ENCODE results near the gene AIF1L.

DNA sequence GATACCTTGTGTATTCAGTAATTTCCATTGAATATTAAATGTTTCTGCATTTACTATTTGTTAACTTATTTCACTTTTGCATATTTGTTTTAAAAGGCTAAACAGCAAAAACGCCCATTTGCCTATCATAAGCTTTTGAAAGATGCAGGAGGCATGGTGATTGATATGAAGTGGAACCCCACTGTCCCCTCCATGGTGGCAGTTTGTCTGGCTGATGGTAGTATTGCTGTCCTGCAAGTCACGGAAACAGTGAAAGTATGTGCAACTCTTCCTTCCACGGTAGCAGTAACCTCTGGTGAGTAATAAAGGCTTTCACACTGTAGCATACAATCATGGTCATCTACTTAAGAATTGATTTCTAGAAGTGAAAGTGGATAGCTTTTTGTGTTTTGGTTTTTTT is 32.9 kb downstream of the AIF1L start:
- TF ChIP-seq EP300 (IDR thresholded peaks at IDR 0.05) (no peak), POLR2A (IDR thresholded peaks at IDR 0.05) (no peak)
- TF ChIP-seq, protein P1, sequence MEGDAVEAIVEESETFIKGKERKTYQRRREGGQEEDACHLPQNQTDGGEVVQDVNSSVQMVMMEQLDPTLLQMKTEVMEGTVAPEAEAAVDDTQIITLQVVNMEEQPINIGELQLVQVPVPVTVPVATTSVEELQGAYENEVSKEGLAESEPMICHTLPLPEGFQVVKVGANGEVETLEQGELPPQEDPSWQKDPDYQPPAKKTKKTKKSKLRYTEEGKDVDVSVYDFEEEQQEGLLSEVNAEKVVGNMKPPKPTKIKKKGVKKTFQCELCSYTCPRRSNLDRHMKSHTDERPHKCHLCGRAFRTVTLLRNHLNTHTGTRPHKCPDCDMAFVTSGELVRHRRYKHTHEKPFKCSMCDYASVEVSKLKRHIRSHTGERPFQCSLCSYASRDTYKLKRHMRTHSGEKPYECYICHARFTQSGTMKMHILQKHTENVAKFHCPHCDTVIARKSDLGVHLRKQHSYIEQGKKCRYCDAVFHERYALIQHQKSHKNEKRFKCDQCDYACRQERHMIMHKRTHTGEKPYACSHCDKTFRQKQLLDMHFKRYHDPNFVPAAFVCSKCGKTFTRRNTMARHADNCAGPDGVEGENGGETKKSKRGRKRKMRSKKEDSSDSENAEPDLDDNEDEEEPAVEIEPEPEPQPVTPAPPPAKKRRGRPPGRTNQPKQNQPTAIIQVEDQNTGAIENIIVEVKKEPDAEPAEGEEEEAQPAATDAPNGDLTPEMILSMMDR (IDR thresholded peaks at IDR 0.05) = no peak
